Measurements from ENCODE around the gene ZDHHC19.
"Not testable (repeated sequence)": the region's sequence is repeated elsewhere in the genome, so short reads cannot be mapped to it uniquely, and the experiment has no call there.

ZDHHC19 gene

DNA sequence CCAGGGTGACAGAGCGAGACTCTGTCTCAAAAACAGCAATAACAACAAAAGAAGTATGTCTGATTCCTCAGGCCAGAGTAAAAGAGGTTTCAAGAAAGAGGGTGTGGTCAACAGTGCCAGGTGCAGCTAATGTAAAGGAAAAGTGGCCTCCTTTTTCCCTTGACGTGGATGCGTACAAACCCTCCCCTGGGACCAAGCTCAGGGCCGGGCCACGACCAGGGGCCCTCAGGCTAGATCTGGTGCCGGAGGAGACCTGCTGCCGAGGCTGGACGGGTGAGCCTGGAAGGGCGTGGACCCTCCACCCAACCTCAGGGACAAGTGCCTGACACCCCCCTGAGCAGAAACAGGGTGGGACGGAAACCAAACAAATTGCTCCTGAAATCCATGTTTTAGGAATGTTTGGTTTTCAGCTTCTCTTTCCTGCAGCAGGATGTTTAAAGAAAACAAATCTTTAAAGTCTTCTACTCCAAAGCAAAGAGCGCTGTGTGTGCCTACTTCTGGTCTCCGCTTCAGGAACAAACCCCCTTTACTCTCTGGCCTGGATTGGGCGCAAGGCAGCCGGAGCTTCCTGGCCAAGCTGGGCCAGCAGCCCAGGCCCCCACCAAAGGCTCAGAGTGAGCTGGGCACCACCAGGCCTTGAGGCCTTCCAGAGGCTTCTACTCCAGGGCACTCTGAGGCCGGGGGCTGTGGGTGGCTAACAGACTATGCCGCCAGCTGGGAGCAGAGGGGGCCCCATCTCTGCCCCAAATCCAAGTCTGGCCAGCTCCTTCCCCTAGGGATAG lies 21.4 kb downstream of the ZDHHC19 start:
- Histone ChIP-seq H4K8ac (ENCODE audit: low read length) (no peak overlapping the region), H3K9me3 (ENCODE audit: control insufficient read depth, low read length) (no peaks in the 10 kb centered on the region), H3K4me2 (ENCODE audit: low read length, poor library complexity, severe bottlenecking) (no peak overlapping the region), H4K91ac (ENCODE audit: low read length) (no peak overlapping the region), H3K4ac (ENCODE audit: low read depth in 1 of 2, low read length in 2 of 2) (no peak overlapping the region), H3K36me3 (ENCODE audit: control insufficient read depth in 1 of 2, insufficient read depth in 2 of 2, low read depth in 1 of 2, low read length in 2 of 2) (no peaks in the 10 kb centered on the region), H2BK5ac (ENCODE audit: low read depth, low read length, poor library complexity, severe bottlenecking) (no peak overlapping the region), H3K27ac (ENCODE audit: low read length, poor library complexity, severe bottlenecking) (no peak overlapping the region), H3K79me1 (replicated peaks; ENCODE audit: low read length, poor library complexity, severe bottlenecking) (no peaks in the 10 kb centered on the region), H2BK15ac (ENCODE audit: low read depth, poor library complexity, severe bottlenecking) (no peak overlapping the region), H3K18ac (ENCODE audit: low read depth in 1 of 2, low read length in 2 of 2) (no peak overlapping the region), H3K23ac (ENCODE audit: low read length in 2 of 2) (no peak overlapping the region), H3K4me3 (ENCODE audit: insufficient read depth in 1 of 2, low read depth in 1 of 2, low read length in 2 of 2) (no peak overlapping the region), H3K14ac (ENCODE audit: low read length in 2 of 2) (no peak overlapping the region), H2BK120ac (ENCODE audit: low read depth, low read length) (no peak overlapping the region), H2BK12ac (ENCODE audit: low read length in 2 of 2) (no peak overlapping the region), H3K4me1 (ENCODE audit: control insufficient read depth, insufficient read depth, low read depth, low read length) (peaks cover 10% of the 10 kb centered on the region), H3K27me3 (ENCODE audit: control insufficient read depth in 1 of 2, insufficient read depth in 1 of 2, low read length in 2 of 2) (peaks cover 0 to 7% of the 10 kb centered on the region in 2 experiments), H3K9ac (ENCODE audit: low read length) (no peak overlapping the region), H2AFZ (ENCODE audit: low read depth, low read length) (no peak overlapping the region), H2AK5ac (ENCODE audit: low read length, severe bottlenecking) (no peak overlapping the region)
- DNase-seq: no peak
- 85% methylated on average over 14 of the region's 16 CpGs for whole genome bisulfite sequencing

DNA sequence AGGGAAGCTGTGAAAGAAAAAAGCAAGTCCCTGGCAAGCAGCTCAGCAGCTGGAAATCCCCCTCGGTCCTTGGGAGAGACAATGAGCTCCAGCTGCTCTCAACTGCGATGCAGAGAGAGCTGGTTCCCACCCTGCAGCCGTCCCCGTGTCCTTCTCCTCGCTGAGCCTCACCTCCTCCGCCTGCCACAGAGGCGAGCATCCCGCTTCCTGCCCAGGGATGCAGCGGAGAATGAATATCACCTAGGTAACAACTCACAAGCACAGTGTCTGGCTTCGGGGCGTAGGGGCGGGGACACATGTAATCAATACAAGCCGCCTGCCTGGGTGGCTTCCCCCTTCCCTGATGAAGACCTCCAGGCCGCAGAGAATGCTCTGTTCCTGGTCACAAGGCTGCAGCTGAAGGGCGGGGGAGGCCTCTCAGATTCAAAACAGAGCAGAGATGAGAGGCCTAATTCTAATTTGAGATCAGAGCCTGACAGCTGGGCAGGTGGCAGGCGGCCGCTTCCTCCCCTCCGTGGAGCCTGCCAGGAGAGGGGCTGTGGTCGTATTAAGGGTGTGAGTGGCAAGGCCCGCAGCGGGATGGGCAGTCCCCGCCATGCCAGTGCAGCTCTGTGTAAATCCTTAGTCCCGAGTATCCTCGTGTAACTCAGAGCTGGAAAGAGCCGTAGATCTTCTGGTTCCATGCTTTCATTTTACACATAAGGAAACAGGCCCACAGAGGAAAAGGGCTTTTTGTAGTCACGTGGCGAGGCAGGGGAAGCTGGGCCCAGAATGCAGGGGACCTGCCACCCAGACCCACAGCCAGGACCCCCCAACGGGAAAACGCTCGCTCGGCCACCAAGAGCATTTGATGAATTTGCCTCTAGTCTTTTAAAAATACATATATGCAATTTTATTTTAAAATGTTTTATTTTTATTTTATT lies 24.3 kb downstream of the ZDHHC19 start:
- H2BK5ac ChIP-seq (ENCODE audit: low read depth, low read length, poor library complexity, severe bottlenecking): no peak overlapping the region
- no peaks in the 10 kb centered on the region for H3K79me1 ChIP-seq (replicated peaks; ENCODE audit: low read length, poor library complexity, severe bottlenecking)
- peak overlapping the region; percentile 21 for H3K9ac ChIP-seq (ENCODE audit: low read length)
- peak overlapping the region in 1 of 2 experiments; percentile 2 for H3K4ac ChIP-seq (ENCODE audit: low read depth in 1 of 2, low read length in 2 of 2)
- no peak overlapping the region for H2BK120ac ChIP-seq (ENCODE audit: low read depth, low read length)
- no peak overlapping the region for H3K18ac ChIP-seq (ENCODE audit: low read depth in 1 of 2, low read length in 2 of 2)
- H2AK5ac ChIP-seq (ENCODE audit: low read length, severe bottlenecking): no peak overlapping the region
- H3K23ac ChIP-seq (ENCODE audit: low read length in 2 of 2): peak overlapping the region in 1 of 2 experiments; percentile 48
- H3K4me1 ChIP-seq (ENCODE audit: control insufficient read depth, insufficient read depth, low read depth, low read length): peaks cover 4% of the 10 kb centered on the region
- no peak overlapping the region for H3K27ac ChIP-seq (ENCODE audit: low read length, poor library complexity, severe bottlenecking)
- no peak overlapping the region for H2BK15ac ChIP-seq (ENCODE audit: low read depth, poor library complexity, severe bottlenecking)
- H3K36me3 ChIP-seq (ENCODE audit: control insufficient read depth in 1 of 2, insufficient read depth in 2 of 2, low read depth in 1 of 2, low read length in 2 of 2): no peaks in the 10 kb centered on the region
- WGBS: 57% methylated on average over 27 of the region's 31 CpGs
- H4K91ac ChIP-seq (ENCODE audit: low read length): no peak overlapping the region
- H2BK12ac ChIP-seq (ENCODE audit: low read length in 2 of 2): no peak overlapping the region
- H2AFZ ChIP-seq (ENCODE audit: low read depth, low read length): no peak overlapping the region
- no peak overlapping the region for H3K14ac ChIP-seq (ENCODE audit: low read length in 2 of 2)
- H3K4me3 ChIP-seq (ENCODE audit: insufficient read depth in 1 of 2, low read depth in 1 of 2, low read length in 2 of 2): no peak overlapping the region
- peaks cover 0 to 7% of the 10 kb centered on the region in 2 experiments for H3K27me3 ChIP-seq (ENCODE audit: control insufficient read depth in 1 of 2, insufficient read depth in 1 of 2, low read length in 2 of 2)
- H3K4me2 ChIP-seq (ENCODE audit: low read length, poor library complexity, severe bottlenecking): no peak overlapping the region
- no peak for DNase-seq
- peak overlapping the region; percentile 37 for H4K8ac ChIP-seq (ENCODE audit: low read length)
- no peaks in the 10 kb centered on the region for H3K9me3 ChIP-seq (ENCODE audit: control insufficient read depth, low read length)

DNA sequence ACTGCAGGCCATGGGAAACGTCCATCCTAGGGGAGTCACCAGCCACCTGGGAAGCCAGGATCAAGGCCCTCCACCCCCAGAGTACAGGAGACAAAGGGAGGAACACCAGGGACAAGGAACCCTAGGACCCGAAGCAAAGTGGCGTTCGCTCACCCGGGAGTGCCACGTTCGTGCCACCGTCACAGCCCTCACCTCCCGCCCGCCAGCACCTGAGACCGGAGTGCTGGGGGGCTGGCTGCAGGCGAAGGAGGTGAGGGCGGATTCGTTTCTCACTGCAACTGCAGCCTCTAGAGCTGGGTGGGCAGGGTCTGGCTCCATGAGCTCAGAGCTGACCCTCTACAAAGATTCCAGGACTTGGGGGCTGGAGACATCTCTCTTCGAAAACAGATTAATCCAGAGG lies 26.3 kb downstream of the ZDHHC19 start:
- no peak overlapping the region for H3K9ac ChIP-seq (ENCODE audit: low read length)
- H2BK15ac ChIP-seq (ENCODE audit: low read depth, poor library complexity, severe bottlenecking): no peak overlapping the region
- no peak overlapping the region for H3K14ac ChIP-seq (ENCODE audit: low read length in 2 of 2)
- H2BK5ac ChIP-seq (ENCODE audit: low read depth, low read length, poor library complexity, severe bottlenecking): no peak overlapping the region
- H2BK12ac ChIP-seq (ENCODE audit: low read length in 2 of 2): no peak overlapping the region
- H3K27me3 ChIP-seq (ENCODE audit: control insufficient read depth in 1 of 2, insufficient read depth in 1 of 2, low read length in 2 of 2): peaks cover 0 to 11% of the 10 kb centered on the region in 2 experiments
- DNase-seq: no peak
- no peak overlapping the region for H3K4me3 ChIP-seq (ENCODE audit: insufficient read depth in 1 of 2, low read depth in 1 of 2, low read length in 2 of 2)
- H2AFZ ChIP-seq (ENCODE audit: low read depth, low read length): no peak overlapping the region
- H3K23ac ChIP-seq (ENCODE audit: low read length in 2 of 2): no peak overlapping the region
- H3K27ac ChIP-seq (ENCODE audit: low read length, poor library complexity, severe bottlenecking): no peak overlapping the region
- no peak overlapping the region for H4K91ac ChIP-seq (ENCODE audit: low read length)
- peaks cover 6% of the 10 kb centered on the region for H3K4me1 ChIP-seq (ENCODE audit: control insufficient read depth, insufficient read depth, low read depth, low read length)
- H3K36me3 ChIP-seq (ENCODE audit: control insufficient read depth in 1 of 2, insufficient read depth in 2 of 2, low read depth in 1 of 2, low read length in 2 of 2): no peaks in the 10 kb centered on the region
- WGBS: 92% methylated on average over 15 of the region's 15 CpGs
- H3K4me2 ChIP-seq (ENCODE audit: low read length, poor library complexity, severe bottlenecking): no peak overlapping the region
- no peaks in the 10 kb centered on the region for H3K79me1 ChIP-seq (replicated peaks; ENCODE audit: low read length, poor library complexity, severe bottlenecking)
- no peak overlapping the region for H2BK120ac ChIP-seq (ENCODE audit: low read depth, low read length)
- no peaks in the 10 kb centered on the region for H3K9me3 ChIP-seq (ENCODE audit: control insufficient read depth, low read length)
- no peak overlapping the region for H4K8ac ChIP-seq (ENCODE audit: low read length)
- no peak overlapping the region for H3K18ac ChIP-seq (ENCODE audit: low read depth in 1 of 2, low read length in 2 of 2)
- H3K4ac ChIP-seq (ENCODE audit: low read depth in 1 of 2, low read length in 2 of 2): no peak overlapping the region
- no peak overlapping the region for H2AK5ac ChIP-seq (ENCODE audit: low read length, severe bottlenecking)

DNA sequence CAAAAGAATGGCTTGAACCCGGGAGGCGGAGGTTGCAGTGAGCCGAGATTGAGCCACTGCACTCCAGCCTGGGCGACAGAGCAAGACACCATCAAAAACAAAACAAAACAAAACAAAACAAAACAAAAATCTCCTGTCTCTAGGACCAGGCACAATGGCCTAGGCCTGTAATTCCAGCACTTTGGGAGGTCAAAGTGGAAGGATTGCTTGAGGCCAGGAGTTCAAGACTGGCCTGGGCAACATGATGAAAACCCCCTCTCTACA lies 27.1 kb downstream of the ZDHHC19 start:
- H3K27me3 ChIP-seq (ENCODE audit: control insufficient read depth in 1 of 2, insufficient read depth in 1 of 2, low read length in 2 of 2): peaks cover 0 to 11% of the 10 kb centered on the region in 2 experiments
- not testable (repeated sequence) for H2AFZ ChIP-seq (ENCODE audit: low read depth, low read length); H3K4me1 ChIP-seq (ENCODE audit: control insufficient read depth, insufficient read depth, low read depth, low read length); H3K4me3 ChIP-seq (ENCODE audit: insufficient read depth in 1 of 2, low read depth in 1 of 2, low read length in 2 of 2); H2BK15ac ChIP-seq (ENCODE audit: low read depth, poor library complexity, severe bottlenecking); H3K4me2 ChIP-seq (ENCODE audit: low read length, poor library complexity, severe bottlenecking); H2BK120ac ChIP-seq (ENCODE audit: low read depth, low read length); H3K14ac ChIP-seq (ENCODE audit: low read length in 2 of 2); H3K36me3 ChIP-seq (ENCODE audit: control insufficient read depth in 1 of 2, insufficient read depth in 2 of 2, low read depth in 1 of 2, low read length in 2 of 2); H3K23ac ChIP-seq (ENCODE audit: low read length in 2 of 2); H3K9ac ChIP-seq (ENCODE audit: low read length); H3K27ac ChIP-seq (ENCODE audit: low read length, poor library complexity, severe bottlenecking); DNase-seq; H2AK5ac ChIP-seq (ENCODE audit: low read length, severe bottlenecking); H2BK5ac ChIP-seq (ENCODE audit: low read depth, low read length, poor library complexity, severe bottlenecking); H3K9me3 ChIP-seq (ENCODE audit: control insufficient read depth, low read length); H3K4ac ChIP-seq (ENCODE audit: low read depth in 1 of 2, low read length in 2 of 2); H3K79me1 ChIP-seq (replicated peaks; ENCODE audit: low read length, poor library complexity, severe bottlenecking); H4K91ac ChIP-seq (ENCODE audit: low read length); H3K18ac ChIP-seq (ENCODE audit: low read depth in 1 of 2, low read length in 2 of 2); H4K8ac ChIP-seq (ENCODE audit: low read length); H2BK12ac ChIP-seq (ENCODE audit: low read length in 2 of 2)
- no CpG with 5 or more reads among the region's 4 CpGs for WGBS
